SK-N-SH (cell line): ENCODE measurements around the gene GALNT17.

Source experiments
- EP300 ChIP-seq, 2 experiments: IDR thresholded peaks; 2 replicates each; pipeline versions ENCODE4 v1.4.0 to v1.6.1; 2012; ENCODE audit warnings: borderline replicate concordance in 1 of 2, low read depth in 1 of 2, low read length in 1 of 2
- EZH2phosphoT487 ChIP-seq: fragments of 200-600 bp; sonication (generic); IDR thresholded peaks from 2 replicates; pipeline ENCODE4 v1.6.1; 2017; ENCODE audit warnings: low read depth, mixed run types, mild to moderate bottlenecking, antibody characterized with exemption, moderate library complexity, borderline replicate concordance
- FOXJ3 ChIP-seq: sonication (generic); formaldehyde crosslinking; IDR thresholded peaks from 2 replicates; pipeline ENCODE4 v1.5.1; 2020; ENCODE audit warnings: mild to moderate bottlenecking, missing genetic modification reagents
- GATA2 ChIP-seq: sonication (generic); formaldehyde crosslinking; IDR thresholded peaks from 2 replicates; pipeline ENCODE4 v1.5.0; 2020; ENCODE audit warnings: mild to moderate bottlenecking, missing genetic modification reagents
- MEF2A ChIP-seq: IDR thresholded peaks from 2 replicates; pipeline ENCODE4 v1.4.0; 2012; ENCODE audit warnings: low read depth, borderline replicate concordance
- NFIC ChIP-seq: IDR thresholded peaks from 2 replicates; pipeline ENCODE4 v1.4.0; 2012; ENCODE audit warnings: borderline replicate concordance
- RAD21 ChIP-seq: IDR thresholded peaks from 2 replicates; pipeline ENCODE4 v1.6.1; 2012; ENCODE audit warnings: mild to moderate bottlenecking, low read length
- RFX5 ChIP-seq: IDR thresholded peaks from 2 replicates; pipeline ENCODE4 v1.6.1; 2012; ENCODE audit warnings: mild to moderate bottlenecking, improper control_type of control experiment, low read length
- RXRA ChIP-seq: IDR thresholded peaks from 2 replicates; pipeline ENCODE4 v1.4.0; 2012; ENCODE audit warnings: low read depth, mild to moderate bottlenecking, borderline replicate concordance
- SIN3A ChIP-seq: IDR thresholded peaks from 2 replicates; pipeline ENCODE4 v1.6.1; 2012; ENCODE audit warnings: low read depth, mild to moderate bottlenecking, low read length, moderate library complexity, borderline replicate concordance
- TF ChIP-seq, protein P1 (sequence below): fragments of 200-600 bp; sonication (generic); IDR thresholded peaks from 2 replicates; pipeline ENCODE4 v1.6.1; 2017; ENCODE audit warnings: antibody characterized with exemption, mild to moderate bottlenecking, moderate library complexity
- TF ChIP-seq, protein P2 (sequence below): fragments of 150-350 bp; IDR thresholded peaks from 2 replicates; pipeline ENCODE4 v1.6.1; 2017; ENCODE audit warnings: antibody characterized with exemption, low read length, low read depth, borderline replicate concordance
- TF ChIP-seq, protein P3 (sequence below): IDR thresholded peaks from 2 replicates; pipeline ENCODE4 v1.4.0; 2012; ENCODE audit warnings: low read depth, borderline replicate concordance
- TF ChIP-seq, protein P4 (sequence below): IDR thresholded peaks from 2 replicates; pipeline ENCODE4; 2012

DNA sequence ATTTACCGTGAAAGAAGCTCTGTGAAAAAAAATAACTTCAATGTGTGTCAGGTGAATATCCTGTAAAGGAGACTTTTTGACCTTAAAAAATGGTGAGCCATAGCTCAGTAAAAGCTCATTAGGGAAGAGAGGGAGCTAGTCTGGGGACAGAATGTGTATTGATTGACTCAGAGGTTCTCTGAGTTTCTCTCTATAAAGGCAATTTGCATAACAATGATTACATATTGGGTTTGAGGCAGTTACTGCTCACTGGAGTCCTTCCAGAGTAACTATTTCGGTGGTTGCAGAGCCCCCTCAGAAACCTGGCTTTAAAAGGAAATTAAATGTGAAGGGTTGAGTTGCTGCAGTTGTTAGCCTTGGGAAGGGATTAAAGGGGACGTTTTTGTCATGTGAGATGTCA, 181.6 kb downstream of the GALNT17 start:
- TF ChIP-seq, protein P1, sequence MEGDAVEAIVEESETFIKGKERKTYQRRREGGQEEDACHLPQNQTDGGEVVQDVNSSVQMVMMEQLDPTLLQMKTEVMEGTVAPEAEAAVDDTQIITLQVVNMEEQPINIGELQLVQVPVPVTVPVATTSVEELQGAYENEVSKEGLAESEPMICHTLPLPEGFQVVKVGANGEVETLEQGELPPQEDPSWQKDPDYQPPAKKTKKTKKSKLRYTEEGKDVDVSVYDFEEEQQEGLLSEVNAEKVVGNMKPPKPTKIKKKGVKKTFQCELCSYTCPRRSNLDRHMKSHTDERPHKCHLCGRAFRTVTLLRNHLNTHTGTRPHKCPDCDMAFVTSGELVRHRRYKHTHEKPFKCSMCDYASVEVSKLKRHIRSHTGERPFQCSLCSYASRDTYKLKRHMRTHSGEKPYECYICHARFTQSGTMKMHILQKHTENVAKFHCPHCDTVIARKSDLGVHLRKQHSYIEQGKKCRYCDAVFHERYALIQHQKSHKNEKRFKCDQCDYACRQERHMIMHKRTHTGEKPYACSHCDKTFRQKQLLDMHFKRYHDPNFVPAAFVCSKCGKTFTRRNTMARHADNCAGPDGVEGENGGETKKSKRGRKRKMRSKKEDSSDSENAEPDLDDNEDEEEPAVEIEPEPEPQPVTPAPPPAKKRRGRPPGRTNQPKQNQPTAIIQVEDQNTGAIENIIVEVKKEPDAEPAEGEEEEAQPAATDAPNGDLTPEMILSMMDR: no peak
- TF ChIP-seq SIN3A (no peak), RFX5 (no peak), NFIC (no peak), EZH2phosphoT487 (no peak), EP300 (IDR thresholded peaks at IDR 0.05; ENCODE audit: borderline replicate concordance in 1 of 2, low read depth in 1 of 2, low read length in 1 of 2) (no peak), RAD21 (no peak), FOXJ3 (CRISPR knock-in tag) (no peak), GATA2 (no peak), MEF2A (no peak), RXRA (no peak)
- TF ChIP-seq, protein P2, sequence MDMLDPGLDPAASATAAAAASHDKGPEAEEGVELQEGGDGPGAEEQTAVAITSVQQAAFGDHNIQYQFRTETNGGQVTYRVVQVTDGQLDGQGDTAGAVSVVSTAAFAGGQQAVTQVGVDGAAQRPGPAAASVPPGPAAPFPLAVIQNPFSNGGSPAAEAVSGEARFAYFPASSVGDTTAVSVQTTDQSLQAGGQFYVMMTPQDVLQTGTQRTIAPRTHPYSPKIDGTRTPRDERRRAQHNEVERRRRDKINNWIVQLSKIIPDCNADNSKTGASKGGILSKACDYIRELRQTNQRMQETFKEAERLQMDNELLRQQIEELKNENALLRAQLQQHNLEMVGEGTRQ: no peak
- TF ChIP-seq, protein P3, sequence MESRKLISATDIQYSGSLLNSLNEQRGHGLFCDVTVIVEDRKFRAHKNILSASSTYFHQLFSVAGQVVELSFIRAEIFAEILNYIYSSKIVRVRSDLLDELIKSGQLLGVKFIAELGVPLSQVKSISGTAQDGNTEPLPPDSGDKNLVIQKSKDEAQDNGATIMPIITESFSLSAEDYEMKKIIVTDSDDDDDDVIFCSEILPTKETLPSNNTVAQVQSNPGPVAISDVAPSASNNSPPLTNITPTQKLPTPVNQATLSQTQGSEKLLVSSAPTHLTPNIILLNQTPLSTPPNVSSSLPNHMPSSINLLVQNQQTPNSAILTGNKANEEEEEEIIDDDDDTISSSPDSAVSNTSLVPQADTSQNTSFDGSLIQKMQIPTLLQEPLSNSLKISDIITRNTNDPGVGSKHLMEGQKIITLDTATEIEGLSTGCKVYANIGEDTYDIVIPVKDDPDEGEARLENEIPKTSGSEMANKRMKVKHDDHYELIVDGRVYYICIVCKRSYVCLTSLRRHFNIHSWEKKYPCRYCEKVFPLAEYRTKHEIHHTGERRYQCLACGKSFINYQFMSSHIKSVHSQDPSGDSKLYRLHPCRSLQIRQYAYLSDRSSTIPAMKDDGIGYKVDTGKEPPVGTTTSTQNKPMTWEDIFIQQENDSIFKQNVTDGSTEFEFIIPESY: no peak
- TF ChIP-seq, protein P4, sequence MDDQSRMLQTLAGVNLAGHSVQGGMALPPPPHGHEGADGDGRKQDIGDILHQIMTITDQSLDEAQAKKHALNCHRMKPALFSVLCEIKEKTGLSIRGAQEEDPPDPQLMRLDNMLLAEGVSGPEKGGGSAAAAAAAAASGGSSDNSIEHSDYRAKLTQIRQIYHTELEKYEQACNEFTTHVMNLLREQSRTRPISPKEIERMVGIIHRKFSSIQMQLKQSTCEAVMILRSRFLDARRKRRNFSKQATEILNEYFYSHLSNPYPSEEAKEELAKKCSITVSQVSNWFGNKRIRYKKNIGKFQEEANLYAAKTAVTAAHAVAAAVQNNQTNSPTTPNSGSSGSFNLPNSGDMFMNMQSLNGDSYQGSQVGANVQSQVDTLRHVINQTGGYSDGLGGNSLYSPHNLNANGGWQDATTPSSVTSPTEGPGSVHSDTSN: no peak
